Smooth muscle cell of the coronary artery (primary cell): Measurements from ENCODE around the gene EYA4. TPM values are rescaled to one million over a fixed set of nuclear protein-coding genes. Genes with fewer than 3 reads are reported as not detected.

Source experiments
- total RNA-seq: library from RNA; depleted of rRNA; stranded (reverse); fragments of >200 nt; gene quantifications from 2 replicates; pipeline ENCODE4 v1.2.3, GENCODE V29; 2014; ENCODE audit warnings: low replicate concordance

EYA4 gene
- total RNA-seq: under 0.01 and 3.3 TPM in 2 replicates

GRCh38 chr6:133241086-133241900 is at the start of gene EYA4:
Gene EYA4, plus strand, starts transcription at chr6:133241357. Its CDS starts 33,424 bp downstream, at chr6:133274781.

